NCI-H146 (cell line): ENCODE measurements around the gene AP2B1.
"Not testable (repeated sequence)": the region's sequence is repeated elsewhere in the genome, so short reads cannot be mapped to it uniquely, and the experiment has no call there.

ENCODE experiments used
- DNase-seq: peaks from one replicate; lab custom pipeline; 2025; lab: John Stamatoyannopoulos, UW

The AP2B1 gene

DNA sequence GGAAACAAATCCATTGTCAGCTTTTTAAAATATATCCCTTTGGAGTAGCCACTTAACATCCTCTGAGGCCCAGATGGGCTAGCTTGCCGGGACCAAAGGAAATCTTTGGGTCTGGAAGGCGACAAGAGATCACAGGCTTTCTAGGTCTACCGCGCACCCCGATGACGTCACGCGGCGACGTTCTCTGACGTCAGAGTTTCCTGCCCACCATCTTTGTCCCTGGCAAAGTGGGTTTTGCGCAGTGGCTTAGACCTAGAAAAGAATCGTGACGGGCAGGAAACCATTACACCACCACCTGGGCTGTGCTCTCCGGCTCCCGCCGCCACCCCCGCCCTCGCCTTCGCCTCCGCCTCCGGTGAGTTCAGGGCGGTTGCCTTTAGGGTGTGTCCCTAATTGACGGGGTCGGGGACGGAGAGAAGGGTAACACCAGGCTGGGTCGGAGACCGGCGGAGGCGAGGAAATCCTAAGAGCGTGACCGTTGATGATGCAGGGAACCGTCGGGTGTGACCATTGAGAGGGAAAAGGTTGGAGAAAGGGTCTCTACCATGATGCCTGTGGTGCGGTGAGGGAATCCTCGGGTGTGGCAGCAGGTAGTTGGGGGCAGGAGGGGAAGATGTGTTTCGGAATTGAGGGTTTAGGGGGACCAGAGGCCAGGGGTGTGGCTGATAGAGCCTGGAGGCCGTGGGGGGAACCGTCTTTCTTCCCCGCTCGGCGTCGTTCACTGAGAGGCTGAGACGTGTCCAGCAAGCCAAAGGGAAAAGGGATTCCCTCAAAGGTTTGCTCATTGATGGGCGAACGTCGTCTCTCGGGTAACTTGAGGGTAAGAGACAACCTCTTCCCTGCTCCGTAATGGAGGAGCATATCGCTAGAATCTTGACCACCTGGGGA lies at the start of gene AP2B1:
TSS of gene AP2B1 (plus strand) at position 249 of the 888 bp plus-strand sequence. CDS start 6,709 bp downstream, outside the sequence.
- DNase-seq = peak; percentile 95

DNA sequence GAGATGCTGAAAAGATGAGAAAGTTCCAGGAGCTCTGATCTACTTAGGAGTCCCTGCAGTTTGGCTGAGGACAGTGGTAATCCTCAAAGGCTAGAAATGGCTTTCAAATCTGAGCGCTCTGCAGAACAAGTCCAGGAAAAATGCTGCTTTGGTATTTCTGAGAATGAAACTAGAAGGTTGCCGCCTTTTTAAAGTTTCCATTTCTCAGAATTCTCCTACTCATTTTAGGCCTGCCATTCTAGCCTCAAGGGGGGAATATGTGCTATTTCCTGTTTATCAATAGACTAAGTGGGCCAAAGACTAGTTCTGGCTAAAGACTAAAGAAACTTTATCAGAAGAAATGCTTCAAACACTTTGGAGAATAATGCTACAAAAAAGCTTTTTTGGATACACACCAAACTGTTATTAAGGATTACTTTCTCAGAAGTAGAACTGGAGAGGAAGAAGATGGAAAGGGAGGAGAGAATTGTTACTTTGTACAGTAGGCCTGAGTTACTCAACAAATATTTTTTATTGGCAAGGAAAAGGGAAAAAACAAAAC lies 49.5 kb upstream of the AP2B1 start, which contains the start of gene SLFN12L:
TSS of gene SLFN12L (minus strand) at position 78 of the 541 bp plus-strand sequence. CDS start 15,314 bp downstream, outside the sequence.
- no peak for DNase-seq

DNA sequence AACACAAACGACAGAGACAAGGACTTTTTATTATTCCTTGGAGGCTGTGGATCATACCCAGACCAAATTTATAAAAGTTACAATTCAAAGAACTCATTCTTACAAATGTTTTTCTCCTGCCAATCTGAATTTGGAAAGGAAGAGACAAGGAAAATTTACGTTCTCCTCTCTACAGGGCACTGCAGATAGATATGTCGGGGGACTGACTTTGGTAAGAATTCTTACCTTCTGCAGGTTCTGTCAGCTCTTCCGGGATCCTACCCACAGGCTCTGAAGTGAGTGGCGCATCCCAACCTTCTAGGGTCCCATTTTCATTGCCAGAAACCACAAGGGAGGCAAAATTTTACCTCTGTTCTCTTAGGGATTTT lies 47.5 kb upstream of the AP2B1 start:
- DNase-seq = no peak

DNA sequence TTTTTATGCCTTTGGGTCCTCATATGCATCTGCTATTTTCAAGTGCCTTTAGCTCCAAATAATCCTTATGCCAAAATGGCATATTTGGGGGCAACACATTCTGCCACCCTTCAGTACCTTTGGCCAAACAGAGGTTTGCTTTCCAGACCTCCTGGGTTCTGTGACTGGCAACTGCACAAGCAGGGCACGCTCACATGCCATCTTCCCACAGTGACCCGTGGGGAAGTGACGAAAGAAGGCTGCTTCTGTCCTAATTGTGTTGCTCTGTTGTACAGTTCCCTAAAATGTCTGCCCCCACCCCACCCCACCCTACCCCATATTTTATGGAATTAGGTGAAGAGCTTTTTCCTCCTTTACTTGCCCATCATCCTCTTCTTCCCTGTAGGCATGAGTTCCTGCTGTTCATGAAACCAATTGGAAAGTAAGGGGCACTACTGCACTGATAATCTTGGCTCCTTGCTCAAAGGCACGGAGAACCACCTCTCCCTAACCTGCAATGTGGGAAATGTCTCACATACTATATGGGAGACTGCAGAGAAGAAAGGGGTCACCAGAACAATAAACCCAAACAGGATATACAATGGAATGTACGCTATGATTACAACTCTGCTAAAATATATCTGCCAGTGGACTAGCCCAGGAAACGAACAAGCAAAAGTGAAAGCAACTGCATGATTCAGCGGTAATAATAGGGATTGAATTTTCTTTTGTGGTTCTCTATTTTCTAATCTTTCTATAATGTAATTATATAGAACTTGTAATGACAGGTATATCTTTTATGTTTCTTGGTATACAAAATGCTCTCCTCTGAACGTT lies 46.3 kb upstream of the AP2B1 start:
- DNase-seq = no peak

DNA sequence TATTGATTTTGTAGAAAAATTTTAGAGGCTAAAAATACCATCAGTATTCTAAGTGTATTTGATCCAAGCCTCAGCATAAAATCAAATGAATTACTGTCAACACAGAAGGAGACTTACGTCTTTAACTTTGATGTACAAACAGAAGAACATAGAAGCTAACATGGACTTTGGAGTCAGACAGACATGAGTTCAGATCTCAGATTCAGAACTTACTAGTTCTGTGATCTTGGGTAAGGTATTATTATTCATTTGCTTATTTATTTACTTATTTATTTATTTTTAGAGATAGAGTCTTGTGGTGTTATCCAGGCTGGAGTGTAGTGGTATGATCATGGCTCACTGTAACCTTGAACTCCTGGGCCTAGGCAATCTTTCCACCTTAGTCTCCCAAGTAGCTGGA lies 45.7 kb upstream of the AP2B1 start:
- DNase-seq = no peak

DNA sequence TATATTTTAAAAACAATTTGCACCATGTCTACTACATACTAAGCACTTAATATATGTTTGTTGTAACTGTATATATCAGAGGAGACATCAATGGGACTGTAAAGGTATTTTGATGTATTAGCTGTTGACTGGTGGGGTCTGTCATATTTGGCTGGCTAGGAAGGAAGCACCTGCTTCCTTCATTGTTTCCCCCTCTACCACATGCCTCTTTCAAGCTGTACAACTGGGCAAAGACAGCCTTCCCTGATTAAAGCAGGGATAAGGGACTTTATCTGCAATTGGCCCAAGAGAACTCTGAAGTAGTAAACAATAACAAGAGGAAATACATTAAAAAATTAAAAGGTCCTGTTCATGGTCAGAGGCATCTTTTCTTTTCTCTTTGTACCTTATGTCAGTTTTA lies 44.1 kb upstream of the AP2B1 start:
- DNase-seq = no peak

DNA sequence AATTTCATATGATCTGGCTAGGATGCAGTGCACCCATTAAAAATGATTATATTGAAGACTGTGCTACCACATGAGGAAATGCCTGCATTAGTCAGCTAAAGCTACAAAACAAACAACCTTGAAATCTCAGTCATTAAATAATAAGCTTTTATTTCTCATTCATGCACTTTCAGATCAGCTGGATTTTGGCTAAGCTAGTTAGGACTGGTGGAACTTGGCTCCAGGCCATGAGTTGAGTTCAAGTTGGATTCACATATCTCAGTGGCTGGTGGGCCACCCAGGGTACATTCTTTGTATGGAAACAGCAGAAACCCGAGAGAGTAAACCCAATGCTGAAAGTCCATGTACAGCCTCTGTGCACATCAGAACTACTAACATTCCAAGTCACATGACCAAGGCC lies 43.3 kb upstream of the AP2B1 start:
- DNase-seq = no peak

DNA sequence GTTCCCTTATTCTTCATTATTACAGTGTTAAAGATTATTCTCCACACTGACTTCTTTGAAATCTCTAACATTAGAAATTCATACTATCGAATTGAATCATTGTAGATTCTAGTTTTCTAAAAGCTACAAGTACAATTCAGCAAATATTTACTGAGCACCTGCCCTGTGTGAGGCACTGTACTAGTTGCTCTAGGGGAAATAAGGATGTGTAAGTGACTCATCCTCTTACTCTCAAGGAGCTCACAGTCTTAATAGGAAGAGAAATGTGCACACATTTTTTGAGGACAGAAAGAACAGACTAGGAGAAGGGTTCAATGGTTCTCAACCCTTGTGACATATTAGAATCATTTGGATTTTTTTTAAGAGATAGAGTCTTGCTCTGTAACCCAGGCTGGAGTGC lies 42.0 kb upstream of the AP2B1 start:
- no peak for DNase-seq

DNA sequence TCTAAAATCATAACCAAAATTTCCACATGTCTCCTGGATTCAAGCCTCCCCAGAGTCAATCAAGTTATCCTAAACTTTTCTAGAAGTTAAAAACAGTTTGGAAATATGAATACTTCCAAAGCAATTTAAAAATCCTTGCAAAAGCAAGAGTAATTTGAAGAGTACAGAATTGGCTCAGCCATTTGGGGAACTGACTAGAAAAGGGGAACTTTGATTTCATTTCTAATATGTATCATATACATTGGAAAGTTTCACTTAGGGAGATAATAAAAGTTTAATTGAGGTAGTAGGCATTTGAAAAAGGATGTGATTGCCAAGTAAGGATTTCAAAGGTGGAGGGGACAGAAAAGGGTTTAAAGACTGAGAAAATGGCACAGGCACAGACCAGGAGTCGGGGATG lies 40.6 kb upstream of the AP2B1 start:
- no peak for DNase-seq

DNA sequence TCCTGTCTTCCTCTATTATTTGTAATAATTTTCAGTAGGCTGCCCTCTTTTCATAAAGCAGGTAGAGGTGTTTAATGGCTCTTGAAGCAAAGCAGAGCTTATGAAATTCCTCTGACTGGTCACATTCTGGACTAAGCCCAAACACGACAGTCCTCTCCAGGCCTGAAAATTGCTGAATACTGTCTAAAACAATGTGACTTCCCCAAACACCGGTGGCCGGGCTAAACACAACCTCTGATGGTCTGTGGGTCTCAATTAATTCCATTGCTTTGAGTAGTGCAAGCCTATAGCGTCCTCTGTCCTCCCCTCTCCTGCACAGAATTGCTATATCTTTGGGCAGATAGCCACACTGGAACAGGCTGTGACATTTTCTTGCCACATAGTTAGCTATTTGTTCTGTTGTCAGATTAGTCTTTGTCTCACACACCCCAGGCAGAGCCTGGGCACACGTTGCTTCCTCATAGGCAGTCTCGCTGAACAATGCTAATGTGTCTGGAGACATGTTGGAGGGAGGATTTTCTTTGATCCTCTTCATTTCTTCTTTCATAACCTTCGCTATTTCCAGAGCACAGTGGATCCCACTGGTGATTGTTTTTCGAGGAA lies 38.8 kb upstream of the AP2B1 start:
- no peak for DNase-seq

DNA sequence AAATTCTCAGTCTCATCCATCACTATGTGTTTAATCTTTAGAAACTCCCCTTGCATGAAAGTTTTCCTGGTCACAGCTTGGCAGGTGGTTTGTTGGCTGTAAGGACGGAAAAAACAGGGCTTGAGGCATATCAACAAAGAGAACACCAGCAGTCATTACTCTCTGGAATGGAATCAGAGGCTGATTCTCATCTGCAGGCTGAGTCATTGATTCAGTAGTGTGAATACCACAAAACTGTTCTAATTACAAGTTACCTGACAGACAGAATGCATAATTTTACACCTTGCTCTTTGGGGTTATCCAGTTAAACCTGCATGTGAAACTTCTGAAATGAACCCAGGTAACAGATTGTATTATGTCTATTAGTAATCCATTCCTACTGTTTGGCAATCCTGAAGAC lies 38.1 kb upstream of the AP2B1 start:
- no peak for DNase-seq

DNA sequence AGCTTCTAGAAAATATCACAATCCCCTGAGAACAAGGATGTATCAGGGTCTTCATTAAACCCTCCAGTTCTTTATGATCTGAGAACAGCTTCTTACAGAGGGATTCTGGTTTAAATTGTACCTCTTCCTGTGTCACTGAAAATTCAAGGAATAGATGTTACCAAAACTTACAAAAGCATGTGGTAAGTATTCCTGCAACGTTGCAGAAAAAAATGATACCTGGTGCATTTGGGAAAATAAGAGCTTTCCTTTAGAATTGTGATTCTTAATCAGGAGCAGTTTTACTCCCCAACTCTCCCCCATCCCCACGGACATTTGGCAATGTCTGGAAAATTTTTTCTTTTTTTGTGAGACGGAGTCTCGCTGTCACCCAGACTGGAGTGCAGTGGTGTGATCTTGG lies 33.8 kb upstream of the AP2B1 start:
- no peak for DNase-seq

DNA sequence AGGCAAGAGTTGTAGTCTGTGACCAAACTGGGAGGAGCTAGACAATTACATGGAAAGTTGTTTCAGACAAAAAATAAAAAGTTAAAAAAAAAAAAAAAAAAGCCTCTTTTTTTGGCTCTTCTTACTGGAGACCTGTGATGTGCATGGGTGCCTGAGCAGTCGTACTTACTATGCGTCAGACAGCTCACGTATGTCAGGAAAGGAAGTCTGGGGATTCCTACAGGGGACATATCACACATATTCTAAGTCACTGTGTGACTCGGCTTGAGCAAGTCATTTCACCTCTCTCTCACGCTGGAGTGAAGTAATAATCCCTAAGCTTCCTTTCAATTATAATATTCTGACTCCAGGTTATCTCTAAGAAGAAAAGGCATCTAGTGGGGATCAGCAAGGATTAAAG lies 32.5 kb upstream of the AP2B1 start:
- no peak for DNase-seq

DNA sequence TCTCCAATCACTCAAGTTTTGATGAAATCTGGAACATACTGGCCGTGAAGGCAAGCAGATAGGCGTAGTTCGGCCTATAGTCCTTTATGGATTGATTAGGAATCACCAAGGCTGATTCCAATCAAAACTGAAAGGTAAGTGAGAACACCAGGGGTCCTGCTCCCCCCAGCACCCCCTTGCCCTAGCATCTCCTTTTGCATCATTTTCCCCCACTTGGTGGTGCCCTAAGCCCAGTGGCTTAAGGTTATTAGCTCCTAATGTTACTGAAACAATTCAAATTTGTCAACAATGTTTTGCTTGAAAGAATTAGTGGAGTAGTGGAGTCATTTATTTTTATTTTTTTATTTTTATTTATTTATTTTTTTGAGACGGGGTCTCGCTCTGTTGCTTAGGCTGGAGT lies 31.4 kb upstream of the AP2B1 start:
- no peak for DNase-seq

DNA sequence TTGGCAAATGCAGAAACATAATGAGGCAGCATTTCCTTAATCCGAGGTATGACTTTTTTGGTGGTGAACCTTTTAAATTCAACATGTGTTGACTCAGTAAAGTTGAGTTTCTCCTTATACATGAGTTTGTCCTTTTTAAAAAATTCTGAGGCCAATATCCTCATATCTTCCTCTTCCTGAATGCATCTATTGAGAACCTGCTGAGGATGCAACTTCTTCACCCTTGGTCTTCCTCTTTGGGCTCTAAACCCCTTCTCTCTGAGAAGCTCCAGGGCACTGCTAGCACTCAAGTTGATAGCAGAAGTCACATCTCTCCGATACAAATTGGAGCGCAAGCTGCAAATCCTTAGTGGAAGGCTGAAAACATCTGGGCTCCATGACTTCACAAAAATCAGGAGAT lies 29.8 kb upstream of the AP2B1 start:
- DNase-seq = no peak

DNA sequence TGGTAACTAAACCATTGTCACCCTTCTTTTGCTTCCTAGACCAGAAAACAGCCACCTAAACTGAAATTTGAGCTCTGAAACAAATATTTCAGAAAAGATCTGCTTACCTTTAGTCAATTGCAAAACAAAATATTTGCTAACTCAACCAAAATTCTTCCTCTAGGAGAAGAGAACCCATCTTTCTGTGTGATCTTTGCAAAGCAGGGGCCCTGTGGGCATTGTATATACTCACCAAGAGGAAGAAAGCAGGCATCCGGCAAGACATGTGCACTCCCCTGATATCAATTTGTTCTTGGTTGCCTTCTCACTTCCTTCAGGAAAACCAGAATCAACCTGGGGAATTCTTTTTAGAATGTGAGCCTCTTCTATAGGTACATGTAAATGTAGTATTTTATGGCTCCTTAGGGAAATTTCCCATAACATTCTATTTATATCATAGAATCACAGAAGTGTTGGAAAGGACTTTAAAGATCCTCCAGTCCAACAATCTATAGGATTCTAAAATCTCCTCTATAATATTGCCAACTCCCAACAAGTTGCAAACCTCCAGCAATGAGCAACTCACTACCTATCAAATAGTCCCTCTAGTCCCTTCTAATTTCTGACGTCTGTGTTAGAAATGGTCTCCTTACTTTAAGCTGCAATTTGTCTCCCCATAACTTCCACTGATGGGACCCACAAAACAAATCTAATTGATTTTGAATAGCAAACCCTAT lies 27.5 kb upstream of the AP2B1 start:
- DNase-seq = no peak

DNA sequence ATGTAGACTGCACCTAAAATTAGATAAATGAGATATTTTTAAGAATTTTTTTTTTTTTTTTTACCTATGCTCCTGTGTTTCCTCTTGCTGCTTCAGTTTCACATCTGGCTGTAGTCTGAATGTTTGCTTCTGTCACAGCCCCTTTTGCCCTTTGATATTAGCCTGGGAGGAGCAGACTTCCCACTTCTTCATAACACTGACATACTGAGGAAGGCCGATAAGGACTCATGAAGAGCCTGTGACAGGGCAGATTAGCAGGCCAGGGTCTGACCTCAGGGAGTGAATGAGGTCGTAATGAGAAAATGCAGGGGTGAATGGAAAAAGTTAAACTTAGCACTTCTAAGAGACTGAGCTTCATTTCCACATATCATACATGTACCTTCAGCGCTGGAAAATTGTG lies 26.4 kb upstream of the AP2B1 start, which contains the start of gene SLFN14:
TSS of gene SLFN14 (minus strand) at position 117 of the 400 bp plus-strand sequence. CDS start 2,757 bp downstream, outside the sequence.
- DNase-seq = no peak

DNA sequence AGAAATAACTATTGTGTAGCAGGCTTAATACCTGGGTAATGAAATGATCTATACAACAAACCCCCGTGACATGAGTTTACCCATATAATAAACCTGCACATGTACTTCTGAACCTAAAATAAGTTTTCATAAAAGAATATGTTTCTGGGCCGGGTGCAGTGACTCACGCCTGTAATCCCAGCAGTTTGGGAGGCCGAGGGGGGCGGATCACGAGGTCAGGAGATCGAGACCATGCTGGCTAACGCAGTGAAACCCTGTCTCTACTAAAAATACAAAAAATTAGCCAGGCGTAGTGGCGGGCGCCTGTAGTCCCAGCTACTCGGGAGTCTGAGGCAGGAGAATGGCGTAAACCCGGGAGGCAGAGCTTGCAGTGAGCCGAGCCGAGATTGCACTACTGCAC lies 23.9 kb upstream of the AP2B1 start:
- not testable (repeated sequence) for DNase-seq

DNA sequence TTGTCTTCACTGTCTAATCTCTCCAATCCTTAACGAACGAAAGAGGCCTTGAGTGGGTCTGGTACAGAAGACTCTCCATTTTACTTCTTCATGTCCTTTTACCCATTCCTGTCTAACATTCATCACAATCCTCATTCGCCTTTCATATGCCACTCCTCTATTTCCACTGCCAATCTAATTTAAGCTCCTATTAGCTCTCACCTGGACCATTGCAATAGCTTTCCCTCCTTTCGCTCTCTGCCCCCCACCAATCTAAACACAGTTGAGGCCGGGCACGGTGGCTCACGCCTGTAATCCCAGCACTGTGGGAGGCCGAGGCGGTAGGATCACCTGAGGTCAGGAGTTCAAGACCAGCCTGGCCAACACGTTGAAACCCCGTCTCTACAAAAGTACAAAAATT lies 20.2 kb upstream of the AP2B1 start:
- no peak for DNase-seq

DNA sequence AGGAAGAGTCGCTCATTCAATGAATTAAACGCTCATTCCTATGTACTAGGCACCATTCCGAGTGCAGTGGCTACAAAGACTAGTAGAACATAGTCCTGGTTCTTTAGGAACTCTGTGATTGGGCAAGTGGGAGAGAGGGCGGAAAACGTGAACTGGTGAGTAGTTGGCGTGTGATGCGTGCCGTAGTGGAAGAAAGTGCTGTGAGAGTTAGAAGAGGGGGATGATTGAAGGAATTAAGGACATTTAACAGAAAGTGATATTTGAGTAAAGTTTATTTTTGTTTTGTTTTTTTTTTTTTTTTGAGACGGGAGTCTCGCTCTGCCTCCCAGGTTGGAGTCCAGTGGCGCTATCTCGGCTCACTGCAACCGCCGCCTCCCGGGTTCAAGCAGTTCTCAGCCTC lies 18.6 kb upstream of the AP2B1 start:
- DNase-seq = no peak

DNA sequence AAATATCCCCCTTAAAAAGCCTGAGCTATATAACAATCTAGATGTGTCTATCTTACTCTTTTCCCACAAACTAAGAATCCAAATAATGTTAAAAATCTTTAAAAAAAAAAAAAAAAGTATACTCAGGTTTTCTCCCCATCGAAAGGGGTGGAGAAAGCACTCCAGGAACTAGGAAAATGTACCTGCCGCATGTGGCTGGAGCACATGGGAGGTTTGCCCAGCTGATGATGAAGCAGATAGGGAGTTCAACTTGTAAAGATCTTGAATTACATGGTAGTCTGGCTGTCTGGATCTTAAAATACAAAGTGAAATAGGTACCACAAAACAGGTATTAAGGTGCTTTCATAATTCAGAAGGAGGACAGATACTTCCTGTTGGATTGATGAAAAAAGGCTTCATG lies 17.7 kb upstream of the AP2B1 start:
- no peak for DNase-seq

DNA sequence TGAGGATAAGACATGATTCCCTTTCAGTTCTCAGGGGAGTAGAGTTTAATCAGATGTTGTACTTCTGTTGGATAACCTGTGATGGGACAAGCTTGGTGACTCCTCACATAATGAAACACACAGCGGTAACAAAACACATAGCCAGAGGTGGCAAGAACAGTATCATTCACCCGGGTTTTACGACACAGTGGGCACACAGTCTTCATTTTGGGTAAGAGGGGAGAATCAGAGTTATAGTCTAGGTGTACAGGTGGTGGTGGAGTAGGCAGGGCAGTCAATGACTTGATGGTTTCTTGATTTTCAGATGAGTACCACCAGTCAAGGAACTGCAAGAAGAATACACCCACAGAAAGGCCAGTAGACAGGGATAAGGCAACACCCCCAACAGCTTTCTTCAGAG lies 11.4 kb upstream of the AP2B1 start:
- DNase-seq = no peak
